DND-41 (cell line): ENCODE data around the gene SNAI3.

ENCODE experiments used
- ATAC-seq: fragments of 200-7000 bp; cut with Tn5 transposase; 3 replicates; pipeline ENCODE4 v1.9.1; 2021; ENCODE audit warnings: low read depth; ENCODE audit not compliant: insufficient read depth
- DNase-seq: peaks from one replicate; pipeline ENCODE4 v3.0.0-alpha.2; 2020
- H2AFZ ChIP-seq: 2 replicates; pipeline ENCODE4 v1.6.0; 2012; ENCODE audit warnings: low read depth, low read length
- H3K27ac ChIP-seq: 2 replicates; pipeline ENCODE4 v1.5.1; 2012; ENCODE audit warnings: low read length, inconsistent platforms
- H3K27me3 ChIP-seq: fragments of 200-600 bp; sonication (generic); 2 replicates; pipeline ENCODE4 v1.6.0; 2012; ENCODE audit warnings: low read length, mild to moderate bottlenecking, inconsistent platforms; ENCODE audit not compliant: insufficient read depth, poor library complexity
- H3K36me3 ChIP-seq: 2 replicates; pipeline ENCODE4 v1.5.1; 2012; ENCODE audit warnings: low read length, inconsistent platforms; ENCODE audit not compliant: insufficient read depth
- H3K4me1 ChIP-seq: 2 replicates; pipeline ENCODE4 v1.5.1; 2012; ENCODE audit warnings: mild to moderate bottlenecking, low read length; ENCODE audit not compliant: insufficient read depth
- H3K4me2 ChIP-seq: 2 replicates; pipeline ENCODE4 v1.6.0; 2012; ENCODE audit warnings: mild to moderate bottlenecking, moderate library complexity, low read length, inconsistent platforms; ENCODE audit not compliant: insufficient read depth
- H3K4me3 ChIP-seq, 2 experiments: fragments of 200-600 bp in 1 of 2; shearing (Covaris generic) in 1 of 2; 2 replicates each; pipeline ENCODE4 v1.5.1; 2012 to 2016; ENCODE audit warnings: inconsistent platforms in 2 of 2, low read length in 2 of 2, mild to moderate bottlenecking in 2 of 2, low read depth in 1 of 2, moderate library complexity in 1 of 2
- H3K79me2 ChIP-seq: 2 replicates; pipeline ENCODE4 v1.6.0; 2012; ENCODE audit warnings: low read length, inconsistent platforms; ENCODE audit not compliant: insufficient read depth
- H3K9ac ChIP-seq: 2 replicates; pipeline ENCODE4 v1.6.0; 2012; ENCODE audit warnings: low read depth, mild to moderate bottlenecking, inconsistent platforms, low read length, moderate library complexity
- H3K9me3 ChIP-seq: 2 replicates; pipeline ENCODE4 v1.5.1; 2012; ENCODE audit warnings: low read length, moderate library complexity, mild to moderate bottlenecking, inconsistent platforms; ENCODE audit not compliant: insufficient read depth, severe bottlenecking
- H4K20me1 ChIP-seq: 2 replicates; pipeline ENCODE4 v1.6.0; 2012; ENCODE audit warnings: low read length; ENCODE audit not compliant: insufficient read depth
- CTCF ChIP-seq: IDR thresholded peaks from 2 replicates; pipeline ENCODE4 v1.5.1; 2012; ENCODE audit warnings: borderline replicate concordance, low read length, moderate library complexity, mild to moderate bottlenecking; ENCODE audit not compliant: poor library complexity, severe bottlenecking; ENCODE audit errors: extremely low read depth
- EZH2 ChIP-seq: IDR thresholded peaks from 3 replicates; pipeline ENCODE4 v1.6.1; 2012; ENCODE audit warnings: borderline replicate concordance, low read depth, mild to moderate bottlenecking, moderate library complexity, low read length, inconsistent platforms; ENCODE audit not compliant: severe bottlenecking

Gene SNAI3

DNA sequence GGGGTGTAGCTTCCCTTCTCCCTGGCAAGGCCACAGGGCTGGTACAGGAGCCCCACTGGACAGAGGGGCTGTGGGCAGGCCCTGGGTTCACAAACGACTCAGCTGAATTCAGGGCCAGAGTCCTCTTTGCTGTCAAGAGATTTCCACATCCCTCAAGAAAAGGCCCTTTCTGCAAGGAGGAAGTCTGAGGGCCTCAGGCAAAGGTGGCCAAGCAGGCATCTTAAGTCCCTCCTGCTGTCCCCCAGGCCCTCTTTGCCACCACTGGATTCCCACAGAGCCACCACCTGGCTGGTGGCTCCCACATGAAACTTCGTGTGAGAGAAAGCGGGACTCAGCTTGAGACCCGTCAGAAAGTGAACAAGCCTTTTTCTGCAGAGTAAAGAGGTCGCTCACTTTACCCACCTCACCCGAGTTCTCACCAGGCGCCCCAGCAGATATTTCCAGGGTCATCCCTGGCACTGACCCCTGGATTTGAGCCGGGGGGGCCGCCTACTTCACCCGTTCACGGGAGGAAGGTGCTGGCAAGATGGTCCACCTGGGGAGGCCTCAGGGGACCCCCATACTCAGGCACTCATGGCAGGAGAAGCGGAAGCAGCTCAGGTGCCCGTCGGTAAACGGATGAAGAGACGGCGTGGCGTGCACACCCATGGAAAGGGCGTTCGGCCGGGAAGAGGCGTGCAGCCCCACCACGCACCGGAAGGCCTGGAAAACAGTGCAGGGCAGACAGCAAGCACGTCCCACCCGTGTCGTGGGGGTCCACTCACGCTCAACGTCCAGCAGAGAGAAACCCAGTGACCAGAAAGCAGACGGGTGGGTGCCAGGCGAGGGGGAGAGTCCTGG is 16.3 kb upstream of the SNAI3 start:
- no peak for DNase-seq
- peak overlapping the region; percentile 100 for H3K4me2 ChIP-seq
- TF ChIP-seq EZH2: no peak
- TF ChIP-seq CTCF: no peak
- peaks cover 33% of the 10 kb centered on the region for H4K20me1 ChIP-seq
- no peaks in the 10 kb centered on the region for H3K9me3 ChIP-seq
- H3K9ac ChIP-seq: peak overlapping the region; percentile 78
- no peaks in the 10 kb centered on the region for H3K27me3 ChIP-seq
- no peak for ATAC-seq
- H3K79me2 ChIP-seq: peaks cover 74% of the 10 kb centered on the region
- H3K27ac ChIP-seq: peak overlapping the region; percentile 98
- H3K4me3 ChIP-seq: peak overlapping the region; percentile 21 to 58; a peak in 3 of 4 replicates
- H3K4me1 ChIP-seq: peaks cover 69% of the 10 kb centered on the region
- no peak overlapping the region for H2AFZ ChIP-seq
- H3K36me3 ChIP-seq: peaks cover 42% of the 10 kb centered on the region

DNA sequence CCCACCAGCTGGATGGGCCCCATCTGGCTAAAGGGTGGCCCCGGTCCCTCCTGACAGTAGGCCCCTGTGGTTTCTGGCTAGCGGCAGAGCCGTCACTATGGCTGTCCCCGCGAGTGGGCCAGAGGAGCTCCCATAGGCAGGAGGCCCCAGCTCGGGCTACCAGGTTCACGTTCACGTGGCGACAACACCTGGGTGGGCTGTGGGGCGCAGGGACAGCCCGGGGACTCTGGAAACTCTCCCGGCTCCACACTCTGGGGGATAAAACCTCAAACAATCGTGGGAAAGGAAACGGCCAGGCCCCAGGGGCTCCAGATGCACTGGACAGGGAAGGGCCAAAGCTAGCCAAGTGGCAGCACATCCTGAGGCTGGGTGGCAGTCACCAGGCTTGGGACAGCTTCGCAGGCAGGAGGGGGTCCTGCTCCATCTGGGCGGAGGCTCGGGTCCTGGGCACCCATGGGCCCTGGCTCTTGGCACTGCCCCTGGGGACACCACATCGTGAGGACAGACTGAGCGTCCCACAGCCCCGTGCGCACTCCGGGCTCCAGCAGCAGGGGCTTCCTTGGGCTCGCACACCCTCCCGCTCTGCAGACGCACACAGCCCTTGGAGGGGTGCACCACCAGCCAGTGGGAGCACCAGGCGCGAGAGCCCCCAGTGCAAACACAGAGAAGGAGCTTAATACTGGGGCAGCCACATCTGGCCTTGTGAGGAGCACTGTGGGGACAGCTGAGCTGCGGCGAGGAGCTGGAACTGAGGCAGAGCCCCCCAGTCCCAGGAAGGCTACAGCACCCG is 15.5 kb upstream of the SNAI3 start:
- TF ChIP-seq EZH2: no peak
- no peak for TF ChIP-seq CTCF
- no peak overlapping the region for H2AFZ ChIP-seq
- H3K4me2 ChIP-seq: peak overlapping the region; percentile 100
- H3K4me1 ChIP-seq: peaks cover 61% of the 10 kb centered on the region
- peaks cover 33% of the 10 kb centered on the region for H4K20me1 ChIP-seq
- peak overlapping the region; percentile 78 for H3K9ac ChIP-seq
- peak overlapping the region; percentile 98 for H3K27ac ChIP-seq
- H3K4me3 ChIP-seq: peak overlapping the region in 1 of 2 experiments; percentile 60; a peak in 2 of 4 replicates
- DNase-seq (no peak), ATAC-seq (no peak)
- no peaks in the 10 kb centered on the region for H3K27me3 ChIP-seq
- peaks cover 66% of the 10 kb centered on the region for H3K79me2 ChIP-seq
- H3K36me3 ChIP-seq: peaks cover 50% of the 10 kb centered on the region
- no peaks in the 10 kb centered on the region for H3K9me3 ChIP-seq

GRCh38 chr16:88700636-88701482 is 14.6 kb upstream of the SNAI3 start:
- Histone ChIP-seq H2AFZ (peak overlapping the region; percentile 75), H3K4me2 (peak overlapping the region; percentile 100), H3K4me3 (peak overlapping the region; percentile 16 to 60; a peak in 3 of 4 replicates), H3K27me3 (no peaks in the 10 kb centered on the region), H3K9me3 (no peaks in the 10 kb centered on the region), H3K9ac (peak overlapping the region; percentile 78), H3K36me3 (peaks cover 57% of the 10 kb centered on the region), H4K20me1 (peaks cover 36% of the 10 kb centered on the region), H3K4me1 (peaks cover 58% of the 10 kb centered on the region), H3K27ac (peak overlapping the region; percentile 98), H3K79me2 (peaks cover 59% of the 10 kb centered on the region)
- ATAC-seq (peak; percentile 84), DNase-seq (peak; percentile 96)
- TF ChIP-seq EZH2 (no peak), CTCF (no peak)
